Activated T-helper 1 cell treated with anti-CD3 and anti-CD28 coated beads, Interleukin-2, amount 50 U/mL, for 16 hours (primary cell): ENCODE results near the gene TTC28.
"Not testable (repeated sequence)": the region's sequence is repeated elsewhere in the genome, so short reads cannot be mapped to it uniquely, and the experiment has no call there.

Experiments used
- DNase-seq, 2 donors: peaks; one replicate each; pipeline ENCODE4 v3.0.0-alpha.2; 2020; ENCODE audit warnings: low read depth in 1 of 2, low spot score in 1 of 2

The TTC28 gene

DNA sequence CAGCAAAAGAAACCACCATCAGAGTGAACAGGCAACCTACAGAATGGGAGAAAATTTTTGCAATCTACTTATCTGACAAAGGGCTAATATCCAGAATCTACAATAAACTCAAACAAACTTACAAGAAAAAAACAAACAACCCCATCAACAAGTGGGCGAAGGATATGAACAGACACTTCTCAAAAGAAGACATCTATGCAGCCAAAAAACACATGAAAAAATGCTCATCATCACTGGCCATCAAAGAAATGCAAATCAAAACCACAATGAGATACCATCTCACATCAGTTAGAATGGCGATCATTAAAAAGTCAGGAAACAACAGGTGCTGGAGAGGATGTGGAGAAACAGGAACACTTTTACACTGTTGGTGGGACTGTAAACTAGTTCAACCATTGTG, 188.4 kb downstream of the TTC28 start:
- DNase-seq = not testable (repeated sequence)

- no peak for DNase-seq
Observed at GRCh38 chr22:28488825-28489224, 190.8 kb downstream of the TTC28 start.

- DNase-seq = no peak
Observed at GRCh38 chr22:28484662-28485061, 195.0 kb downstream of the TTC28 start.

DNA sequence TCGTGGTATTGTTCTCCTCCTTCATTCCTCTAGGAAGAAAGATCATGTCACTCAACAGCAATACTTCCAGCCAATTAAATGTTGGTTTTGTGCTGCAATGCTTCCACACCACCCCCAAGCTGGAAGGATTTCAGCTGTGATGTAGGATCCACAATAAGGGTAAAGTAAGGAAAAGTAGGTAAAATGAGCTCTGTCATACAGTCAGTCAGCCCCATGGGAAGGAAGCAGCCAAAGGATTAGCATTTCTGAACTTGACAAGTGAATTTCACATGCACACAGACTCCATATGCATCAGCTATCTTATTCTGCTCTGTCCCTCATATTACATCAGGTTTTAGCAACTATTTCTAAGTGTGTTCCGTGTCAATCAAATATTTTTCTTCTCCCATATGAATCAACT, 197.9 kb downstream of the TTC28 start:
- no peak for DNase-seq

GRCh38 chr22:28480000-28480715, 199.5 kb downstream of the TTC28 start:
- no peak for DNase-seq

- no peak for DNase-seq
Observed at GRCh38 chr22:28478564-28478963, 201.1 kb downstream of the TTC28 start.

GRCh38 chr22:28477556-28477955, 202.1 kb downstream of the TTC28 start:
- DNase-seq = no peak

GRCh38 chr22:28474330-28474729, 205.3 kb downstream of the TTC28 start:
- no peak for DNase-seq

GRCh38 chr22:28473258-28473657, 206.4 kb downstream of the TTC28 start:
- no peak for DNase-seq

DNA sequence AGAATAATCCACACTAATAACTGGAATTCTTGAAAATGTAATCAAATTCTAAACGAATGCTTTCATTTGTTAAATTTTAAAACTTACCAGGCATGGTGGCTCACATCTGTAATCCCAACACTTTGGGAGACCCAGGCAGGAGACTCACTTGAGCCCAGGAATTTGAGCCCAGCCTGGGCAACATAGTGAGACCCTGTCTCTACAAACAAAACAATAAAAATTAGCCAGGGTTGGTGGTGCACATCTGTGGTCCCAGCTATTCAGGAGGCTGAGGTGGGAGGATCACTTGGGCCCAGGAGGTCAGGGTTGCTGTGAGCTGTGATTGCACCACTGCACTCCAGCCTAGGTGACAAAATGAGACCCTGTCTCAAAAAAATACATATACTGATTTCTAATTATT, 212.6 kb downstream of the TTC28 start:
- not testable (repeated sequence) for DNase-seq

DNA sequence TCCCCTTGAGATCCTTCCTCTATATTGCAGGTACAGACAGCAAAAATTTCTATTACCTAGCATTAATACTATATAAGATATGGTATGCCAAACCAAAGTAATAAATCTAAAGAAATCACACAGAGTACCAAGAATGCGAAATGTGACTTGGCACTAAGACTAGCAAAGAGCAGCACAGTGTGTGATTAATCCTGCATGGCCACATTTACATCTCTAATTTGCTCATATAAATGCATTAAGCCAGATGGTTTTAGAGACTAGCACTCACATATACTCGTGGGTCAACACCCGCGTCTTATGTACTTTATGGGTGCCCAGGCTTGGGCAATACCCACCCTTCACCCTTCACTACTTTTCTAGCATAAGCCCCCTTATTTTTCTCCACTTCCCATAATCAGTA, 213.2 kb downstream of the TTC28 start:
- no peak for DNase-seq

- DNase-seq = no peak
Observed at GRCh38 chr22:28465841-28466240, 213.8 kb downstream of the TTC28 start.

DNA sequence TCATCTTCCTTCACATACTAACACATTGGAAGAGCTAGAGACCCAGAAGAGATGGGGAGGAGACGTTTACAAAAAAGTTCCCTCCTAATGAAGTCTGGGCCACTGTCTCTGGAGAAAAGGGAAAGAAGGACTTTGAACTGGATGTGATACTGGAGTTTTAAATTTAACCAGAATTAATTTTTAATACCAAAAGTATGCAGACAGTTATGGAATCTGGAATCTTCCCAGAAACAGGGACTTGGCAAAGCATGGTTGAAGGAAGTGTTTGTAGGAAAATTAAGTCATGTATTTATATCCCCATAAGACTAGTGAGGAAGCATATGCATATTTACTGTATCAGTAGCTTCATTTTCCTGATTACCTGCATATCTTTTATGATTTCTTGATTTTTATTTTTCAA, 215.5 kb downstream of the TTC28 start:
- DNase-seq = no peak

DNA sequence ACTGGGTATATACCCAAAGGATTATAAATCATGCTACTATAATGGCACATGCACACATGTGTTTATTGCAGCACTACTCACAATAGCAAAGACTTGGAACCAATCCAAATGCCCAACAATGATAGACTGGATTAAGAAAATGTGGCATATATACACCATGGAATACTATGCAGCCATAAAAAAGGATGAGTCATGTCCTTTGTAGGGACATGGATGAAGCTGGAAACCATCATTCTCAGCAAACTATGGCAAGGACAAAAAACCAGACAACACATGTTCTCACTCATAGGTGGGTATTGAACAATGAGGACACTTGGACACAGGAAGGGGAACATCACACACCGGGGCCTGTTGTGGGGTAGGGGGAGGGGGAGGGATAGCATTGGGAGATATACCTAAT, 216.2 kb downstream of the TTC28 start:
- not testable (repeated sequence) for DNase-seq

DNA sequence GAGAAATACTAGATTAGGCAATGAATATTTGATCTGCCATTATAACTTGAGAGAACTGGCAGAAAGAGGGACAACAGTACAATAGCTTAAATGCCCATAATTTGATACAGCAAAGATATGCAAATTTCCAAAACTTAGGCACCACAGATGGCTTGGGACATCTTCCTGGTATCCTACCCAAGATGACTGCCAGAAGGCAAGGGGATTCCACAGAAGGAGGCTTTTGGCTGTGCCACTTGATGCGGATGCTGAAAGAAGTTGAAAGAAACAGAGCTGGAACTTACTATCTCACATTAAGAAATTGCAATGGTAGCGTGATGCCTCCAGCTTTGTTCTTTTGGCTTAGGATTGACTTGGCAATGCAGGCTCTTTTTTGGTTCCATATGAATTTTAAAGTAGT, 216.7 kb downstream of the TTC28 start:
- DNase-seq = no peak

- no peak for DNase-seq
Observed at GRCh38 chr22:28462041-28462440, 217.6 kb downstream of the TTC28 start.

DNA sequence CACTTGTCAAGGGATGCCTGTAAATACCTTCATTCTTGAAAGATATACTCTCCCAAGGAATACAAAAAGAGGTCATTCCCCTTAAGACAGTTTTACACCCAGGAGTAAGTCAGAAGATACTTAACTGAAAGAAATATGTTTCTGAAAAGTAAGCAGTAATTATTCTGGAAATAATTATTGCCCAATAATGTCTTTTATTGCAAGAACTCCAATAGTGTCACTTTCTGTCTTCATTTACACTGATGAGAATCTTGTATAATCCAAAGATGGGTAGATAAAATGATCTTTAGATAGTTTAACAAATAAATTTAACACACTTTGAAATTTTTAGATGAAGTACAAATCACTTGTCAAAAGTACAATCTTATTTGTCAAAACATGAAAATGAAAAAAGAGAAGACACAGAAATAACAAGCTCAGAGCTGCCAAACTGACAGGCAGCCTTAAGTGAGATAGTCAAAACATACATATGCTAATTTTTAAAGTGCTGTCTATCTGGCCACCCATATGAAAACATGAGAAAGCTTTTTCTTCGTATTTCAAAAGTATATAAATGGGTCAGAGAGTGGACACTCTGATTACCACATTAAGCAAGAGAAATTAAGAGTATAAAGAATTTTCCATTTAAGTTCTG, 225.1 kb downstream of the TTC28 start:
- no peak for DNase-seq

DNA sequence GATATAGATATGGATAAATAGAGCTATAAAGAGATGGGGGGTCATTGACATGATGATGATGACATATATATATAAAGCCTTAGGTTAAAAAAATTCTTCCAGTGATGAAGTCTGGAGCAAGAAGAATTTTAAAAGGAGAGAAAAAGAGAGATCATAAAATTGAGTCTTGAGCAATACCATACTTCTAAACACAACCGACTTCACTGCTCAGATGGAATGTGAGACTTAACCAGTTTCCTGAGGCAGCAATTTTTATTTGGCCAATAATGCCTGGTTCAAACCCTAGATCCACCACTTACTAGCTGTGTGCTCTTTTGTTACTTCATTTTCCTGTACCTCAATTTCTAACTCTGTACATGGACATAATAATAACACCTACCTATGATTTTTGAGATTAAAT, 229.5 kb downstream of the TTC28 start:
- no peak for DNase-seq

- DNase-seq = no peak
Observed at GRCh38 chr22:28449041-28449440, 230.6 kb downstream of the TTC28 start.

DNA sequence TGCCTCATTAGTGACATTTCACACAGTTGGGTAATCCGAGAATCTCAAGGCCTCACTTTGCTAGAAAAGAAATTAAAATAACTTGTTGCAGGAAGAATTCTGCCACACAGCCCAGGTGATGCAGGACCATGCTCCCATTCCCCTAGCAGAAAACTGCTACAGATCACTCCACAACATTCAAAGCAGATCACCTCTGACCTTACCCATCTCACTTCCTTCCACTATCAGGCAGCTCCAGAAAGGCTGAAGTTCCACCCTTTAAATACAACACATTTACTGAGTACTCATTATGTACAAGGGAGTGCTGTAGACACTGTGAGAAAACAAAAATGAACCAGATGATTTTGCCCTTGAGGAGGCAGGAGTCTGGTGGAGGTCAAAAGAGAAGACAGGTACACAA, 231.0 kb downstream of the TTC28 start:
- DNase-seq = no peak

GRCh38 chr22:28444659-28445058, 235.0 kb downstream of the TTC28 start:
- no peak for DNase-seq

GRCh38 chr22:28443526-28443876, 236.1 kb downstream of the TTC28 start:
- no peak for DNase-seq
